Kidney (tissue), 22 donors: ENCODE measurements around the gene RBBP5. TPM values are rescaled to one million over a fixed set of nuclear protein-coding genes. Genes with fewer than 3 reads are reported as not detected.

Experiments
- DNase-seq, 5 donors: peaks; one replicate each; pipeline ENCODE4 v3.0.0-alpha.2; 2013 to 2020
- FAIRE-seq: peaks from 2 replicates; lab custom pipeline; 2012; peaks lifted over from hg19 to GRCh38; lab: Jason Lieb, UNC
- H3K27ac ChIP-seq, 2 donors: one replicate each; pipeline ENCODE4 v1.7.0; 2013; ENCODE audit warnings: low read depth in 2 of 2, low read length in 2 of 2, inconsistent platforms in 1 of 2
- H3K27me3 ChIP-seq: one replicate; pipeline ENCODE4 v1.7.1; 2013; ENCODE audit warnings: low read length, inconsistent platforms; ENCODE audit not compliant: control insufficient read depth, insufficient read depth
- H3K36me3 ChIP-seq, 3 donors: one replicate each; pipeline versions ENCODE4 v1.7.0 to v1.7.1; 2013; ENCODE audit warnings: low read length in 3 of 3, control low read depth in 1 of 3, inconsistent platforms in 1 of 3; ENCODE audit not compliant: insufficient read depth in 3 of 3, control insufficient read depth in 2 of 3
- H3K4me1 ChIP-seq, 3 donors: one replicate each; pipeline versions ENCODE4 v1.7.0 to v1.7.1; 2013; ENCODE audit warnings: low read length in 3 of 3, inconsistent platforms in 1 of 3, low read depth in 1 of 3; ENCODE audit not compliant: control insufficient read depth in 2 of 3, insufficient read depth in 2 of 3
- H3K4me3 ChIP-seq, 3 donors: one replicate each; pipeline versions ENCODE4 v1.7.0 to v1.8.1; 2013; ENCODE audit warnings: low read length in 3 of 3, control low read depth in 1 of 3, inconsistent platforms in 1 of 3
- H3K9ac ChIP-seq, 3 donors: one replicate each; pipeline versions ENCODE4 v1.7.0 to v1.7.1; 2013; ENCODE audit warnings: low read length in 3 of 3, control low read depth in 1 of 3, inconsistent platforms in 1 of 3
- H3K9me3 ChIP-seq, 3 donors: one replicate each; pipeline versions ENCODE4 v1.7.0 to v1.7.1; 2013; ENCODE audit warnings: low read length in 3 of 3, control low read depth in 1 of 3, inconsistent platforms in 1 of 3; ENCODE audit not compliant: control insufficient read depth in 2 of 3, insufficient read depth in 1 of 3
- CTCF ChIP-seq: IDR thresholded peaks from 3 replicates; pipeline ENCODE4 v1.5.1; 2012; ENCODE audit warnings: mild to moderate bottlenecking, moderate library complexity, borderline replicate concordance; ENCODE audit not compliant: insufficient read depth; ENCODE audit errors: extremely low read depth
- intact Hi-C: fragments of 100-400 bp; cut with DNase I; formaldehyde crosslinking; loops from one replicate; pipeline ENCODE4 v1.11.1; 2022
- long read RNA-seq, 10 donors: library from polyadenylated mRNA in 1 of 10; unstranded in 1 of 10; transcript quantifications; one replicate each; pipeline ENCODE4 v2.0.0 and lab custom pipeline, GENCODE V29; 2021 to 2026
- polyA plus RNA-seq: library from polyadenylated mRNA; stranded (reverse); fragments of 350-450 nt; fragmentation: Illumina TruSeq; extraction: RNeasy Lipid Tissue Mini Kit (QIAGEN cat#74804); gene quantifications from one replicate; pipeline ENCODE4 v1.2.3, GENCODE V29; 2014; ENCODE audit warnings: low read depth, low replicate concordance; ENCODE audit not compliant: insufficient read depth
- total RNA-seq: library from RNA; stranded (reverse); fragmentation: NEBNext Ultra II Directional; extraction: Animal tissue kit (Norgen Biotek cat#: 25700); gene quantifications from one replicate; pipeline ENCODE4 v1.2.1, GENCODE V29; 2021
- donor health status: control.
- donor health status: control.
- donor health status: control.
- donor health status: control.
- donor health status: control.
- donor health status: DM: yes; HTN: yes; CAD: no.
- donor health status: Normal renal cell carcinoma (clear cell type).

Gene RBBP5
- total RNA-seq: 18.2 TPM
- polyA plus RNA-seq: 6.8 TPM
- long read RNA-seq, donor 1: 0 reads
- long read RNA-seq, donor 2: 0 reads
- long read RNA-seq, donor 3, full-length matches to known transcripts: 2 of 2 reads
- long read RNA-seq, donor 3, partial matches to known transcripts: 0 of 2 reads
- long read RNA-seq, donor 3, other reads (novel, unspliced or antisense): 0 of 2 reads
- long read RNA-seq, donor 4, full-length matches to known transcripts: 2 of 2 reads
- long read RNA-seq, donor 4, partial matches to known transcripts: 0 of 2 reads
- long read RNA-seq, donor 4, other reads (novel, unspliced or antisense): 0 of 2 reads
- long read RNA-seq, donor 5: 0 reads
- long read RNA-seq, donor 6: 0 reads
- long read RNA-seq, donor 7, full-length matches to known transcripts: 5 of 10 reads
- long read RNA-seq, donor 7, partial matches to known transcripts: 0 of 10 reads
- long read RNA-seq, donor 7, other reads (novel, unspliced or antisense): 5 of 10 reads
- long read RNA-seq, donor 8, full-length matches to known transcripts: 1 of 1 reads
- long read RNA-seq, donor 8, partial matches to known transcripts: 0 of 1 reads
- long read RNA-seq, donor 8, other reads (novel, unspliced or antisense): 0 of 1 reads
- long read RNA-seq, donor 9, full-length matches to known transcripts: 1 of 1 reads
- long read RNA-seq, donor 9, partial matches to known transcripts: 0 of 1 reads
- long read RNA-seq, donor 9, other reads (novel, unspliced or antisense): 0 of 1 reads
- long read RNA-seq, donor 10, full-length matches to known transcripts: 2 of 2 reads
- long read RNA-seq, donor 10, partial matches to known transcripts: 0 of 2 reads
- long read RNA-seq, donor 10, other reads (novel, unspliced or antisense): 0 of 2 reads

- intact Hi-C loops: no loop called here
- H3K9ac ChIP-seq: peak within 1 kb of the TSS; percentile 97 to 99 (median 98)
- peak within 1 kb of the TSS; percentile 97 to 99 (median 98) for H3K4me3 ChIP-seq
- no peaks in the 10 kb centered on the region for H3K9me3 ChIP-seq
- peaks cover 5 to 24% (median 19%) of the 10 kb centered on the region in 3 donors for H3K4me1 ChIP-seq
- FAIRE-seq: peak; percentile 15
- DNase-seq: peak; percentile 96 to 98 (median 98)
- H3K36me3 ChIP-seq: no peaks in the 10 kb centered on the region
- H3K27ac ChIP-seq: peak within 1 kb of the TSS; percentile 99 to 100
- TF ChIP-seq CTCF: peak; percentile 68
- H3K27me3 ChIP-seq: no peaks in the 10 kb centered on the region
These were observed at the start of gene RBBP5 for GRCh38 chr1:205121660-205122488. RBBP5 (minus strand) TSS chr1:205121978; CDS start chr1:205121873, 105 bp downstream.

- intact Hi-C loops: no loop called here
- FAIRE-seq (no peak), DNase-seq (no peak)
- TF ChIP-seq CTCF: no peak
- H3K9me3 ChIP-seq: no peaks in the 10 kb centered on the region
- H3K4me3 ChIP-seq: no peak overlapping the region
- H3K27me3 ChIP-seq: no peaks in the 10 kb centered on the region
- H3K36me3 ChIP-seq: peaks cover 0 to 9% (median 5%) of the 10 kb centered on the region in 3 donors
- no peak overlapping the region for H3K27ac ChIP-seq
- no peak overlapping the region for H3K9ac ChIP-seq
- H3K4me1 ChIP-seq: peaks cover 0 to 2% (median 0%) of the 10 kb centered on the region in 3 donors
These were observed 49.6 kb upstream of the RBBP5 start for GRCh38 chr1:205171369-205171768.

- H3K9me3 ChIP-seq: no peaks in the 10 kb centered on the region
- H3K4me3 ChIP-seq: no peak overlapping the region
- no peak overlapping the region for H3K9ac ChIP-seq
- peaks cover 0 to 9% (median 5%) of the 10 kb centered on the region in 3 donors for H3K36me3 ChIP-seq
- intact Hi-C loops: no loop called here
- DNase-seq (no peak), FAIRE-seq (no peak)
- H3K4me1 ChIP-seq: no peaks in the 10 kb centered on the region
- H3K27ac ChIP-seq: no peak overlapping the region
- H3K27me3 ChIP-seq: no peaks in the 10 kb centered on the region
- TF ChIP-seq CTCF: no peak
These were observed 48.9 kb upstream of the RBBP5 start for GRCh38 chr1:205170532-205171269.
